ENCODE data around the gene CTXND1. TPM values are rescaled to one million over a fixed set of nuclear protein-coding genes. Genes with fewer than 3 reads are reported as not detected.

The CTXND1 gene
- total and polyA plus RNA-seq, 2 of the 13 experiments (the other 11 are each of a cell fraction or from before 2014, with no cell fraction given) = 1.2 to 2.1 TPM

DNA sequence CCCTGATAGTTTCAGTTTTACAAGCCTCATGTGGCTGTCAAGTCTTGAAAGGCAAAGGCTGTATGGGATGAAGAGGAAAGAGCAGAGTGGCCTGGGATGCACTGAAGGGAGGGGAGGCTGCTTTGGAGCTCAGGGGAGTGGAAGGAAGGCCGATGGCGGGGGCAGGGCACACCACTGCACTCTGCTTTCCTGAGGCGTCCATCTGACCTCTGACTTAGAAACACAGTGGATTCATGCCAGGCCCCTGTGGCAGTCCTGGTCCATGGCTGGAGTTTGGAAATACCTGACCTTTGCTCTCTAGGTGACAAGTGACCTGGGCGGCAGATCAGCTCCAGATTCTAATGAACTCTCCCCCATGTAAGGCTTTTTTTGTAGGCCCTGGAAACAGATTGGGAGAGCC, 80.2 kb downstream of the CTXND1 start (continued):
- TF ChIP-seq FOXP1 (IDR thresholded peaks at IDR 0.05) (no peak), FOXP1 (CRISPR knock-in tag; IDR thresholded peaks at IDR 0.05) (0 out of 2 replicates have a peak, but pooled peaks have one; percentile 7), SOX13 (IDR thresholded peaks at IDR 0.05) (no peak), SOX13 (CRISPR knock-in tag; conservative IDR thresholded peaks at IDR 0.05 in 1 of 2, IDR thresholded peaks at IDR 0.05 in 1 of 2) (peak in 1 of 2 experiments; percentile 54; a peak in 1 of 4 replicates), HOXA3 (CRISPR knock-in tag; IDR thresholded peaks at IDR 0.05) (peak; percentile 83), ZNF296 (CRISPR knock-in tag; conservative IDR thresholded peaks at IDR 0.05) (no peak), MIXL1 (CRISPR knock-in tag; IDR thresholded peaks at IDR 0.05) (0 out of 2 replicates have a peak, but pooled peaks have one; percentile 26), ZNF33B (CRISPR knock-in tag; IDR thresholded peaks at IDR 0.05) (no peak), PHF5A (CRISPR knock-in tag; IDR thresholded peaks at IDR 0.05; ENCODE audit: low read depth, unreplicated experiment) (peak; percentile 61), GATAD1 (CRISPR knock-in tag; IDR thresholded peaks at IDR 0.05) (peak; percentile 58), ZSCAN21 (CRISPR knock-in tag; IDR thresholded peaks at IDR 0.05; ENCODE audit: borderline replicate concordance) (peak; percentile 47; the same call in 1 of the 2 replicates), SMAD9 (CRISPR knock-in tag; IDR thresholded peaks at IDR 0.05) (no peak), EP300 (IDR thresholded peaks at IDR 0.05; ENCODE audit: low read depth in 2 of 2, low read length in 2 of 2) (peak in 1 of 2 experiments; percentile 69; a peak in 2 of 4 replicates), EP300 (CRISPR knock-in tag; IDR thresholded peaks at IDR 0.05; ENCODE audit: borderline replicate concordance) (peak; percentile 22; the same call in 1 of the 2 replicates), ZNF644 (CRISPR knock-in tag; IDR thresholded peaks at IDR 0.05; ENCODE audit: low read depth) (peak; percentile 61; the same call in 1 of the 2 replicates), HOXA5 (CRISPR knock-in tag; IDR thresholded peaks at IDR 0.05) (0 out of 2 replicates have a peak, but pooled peaks have one; percentile 34), SIN3A (IDR thresholded peaks at IDR 0.05; ENCODE audit: borderline replicate concordance, low read depth, low read length) (peak; percentile 62; the same call in 1 of the 2 replicates), SP5 (CRISPR knock-in tag; IDR thresholded peaks at IDR 0.05; ENCODE audit: borderline replicate concordance, low read depth) (peak; percentile 49; the same call in 1 of the 2 replicates), GABPB1 (CRISPR knock-in tag; IDR thresholded peaks at IDR 0.05) (peak; percentile 39; the same call in 1 of the 2 replicates), ZNF879 (CRISPR knock-in tag; IDR thresholded peaks at IDR 0.05) (no peak), CHD2 (IDR thresholded peaks at IDR 0.05; ENCODE audit: low read depth, low read length) (no peak), MTF1 (CRISPR knock-in tag; IDR thresholded peaks at IDR 0.05) (no peak), PITX1 (CRISPR knock-in tag; IDR thresholded peaks at IDR 0.05) (peak; percentile 50; the same call in 1 of the 2 replicates)
- TF ChIP-seq, protein P1, sequence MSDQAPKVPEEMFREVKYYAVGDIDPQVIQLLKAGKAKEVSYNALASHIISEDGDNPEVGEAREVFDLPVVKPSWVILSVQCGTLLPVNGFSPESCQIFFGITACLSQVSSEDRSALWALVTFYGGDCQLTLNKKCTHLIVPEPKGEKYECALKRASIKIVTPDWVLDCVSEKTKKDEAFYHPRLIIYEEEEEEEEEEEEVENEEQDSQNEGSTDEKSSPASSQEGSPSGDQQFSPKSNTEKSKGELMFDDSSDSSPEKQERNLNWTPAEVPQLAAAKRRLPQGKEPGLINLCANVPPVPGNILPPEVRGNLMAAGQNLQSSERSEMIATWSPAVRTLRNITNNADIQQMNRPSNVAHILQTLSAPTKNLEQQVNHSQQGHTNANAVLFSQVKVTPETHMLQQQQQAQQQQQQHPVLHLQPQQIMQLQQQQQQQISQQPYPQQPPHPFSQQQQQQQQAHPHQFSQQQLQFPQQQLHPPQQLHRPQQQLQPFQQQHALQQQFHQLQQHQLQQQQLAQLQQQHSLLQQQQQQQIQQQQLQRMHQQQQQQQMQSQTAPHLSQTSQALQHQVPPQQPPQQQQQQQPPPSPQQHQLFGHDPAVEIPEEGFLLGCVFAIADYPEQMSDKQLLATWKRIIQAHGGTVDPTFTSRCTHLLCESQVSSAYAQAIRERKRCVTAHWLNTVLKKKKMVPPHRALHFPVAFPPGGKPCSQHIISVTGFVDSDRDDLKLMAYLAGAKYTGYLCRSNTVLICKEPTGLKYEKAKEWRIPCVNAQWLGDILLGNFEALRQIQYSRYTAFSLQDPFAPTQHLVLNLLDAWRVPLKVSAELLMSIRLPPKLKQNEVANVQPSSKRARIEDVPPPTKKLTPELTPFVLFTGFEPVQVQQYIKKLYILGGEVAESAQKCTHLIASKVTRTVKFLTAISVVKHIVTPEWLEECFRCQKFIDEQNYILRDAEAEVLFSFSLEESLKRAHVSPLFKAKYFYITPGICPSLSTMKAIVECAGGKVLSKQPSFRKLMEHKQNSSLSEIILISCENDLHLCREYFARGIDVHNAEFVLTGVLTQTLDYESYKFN (CRISPR knock-in tag; conservative IDR thresholded peaks at IDR 0.05) = peak; percentile 89
- TF ChIP-seq, protein P2, sequence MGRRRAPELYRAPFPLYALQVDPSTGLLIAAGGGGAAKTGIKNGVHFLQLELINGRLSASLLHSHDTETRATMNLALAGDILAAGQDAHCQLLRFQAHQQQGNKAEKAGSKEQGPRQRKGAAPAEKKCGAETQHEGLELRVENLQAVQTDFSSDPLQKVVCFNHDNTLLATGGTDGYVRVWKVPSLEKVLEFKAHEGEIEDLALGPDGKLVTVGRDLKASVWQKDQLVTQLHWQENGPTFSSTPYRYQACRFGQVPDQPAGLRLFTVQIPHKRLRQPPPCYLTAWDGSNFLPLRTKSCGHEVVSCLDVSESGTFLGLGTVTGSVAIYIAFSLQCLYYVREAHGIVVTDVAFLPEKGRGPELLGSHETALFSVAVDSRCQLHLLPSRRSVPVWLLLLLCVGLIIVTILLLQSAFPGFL (CRISPR knock-in tag; IDR thresholded peaks at IDR 0.05) = no peak
- TF ChIP-seq, protein P3, sequence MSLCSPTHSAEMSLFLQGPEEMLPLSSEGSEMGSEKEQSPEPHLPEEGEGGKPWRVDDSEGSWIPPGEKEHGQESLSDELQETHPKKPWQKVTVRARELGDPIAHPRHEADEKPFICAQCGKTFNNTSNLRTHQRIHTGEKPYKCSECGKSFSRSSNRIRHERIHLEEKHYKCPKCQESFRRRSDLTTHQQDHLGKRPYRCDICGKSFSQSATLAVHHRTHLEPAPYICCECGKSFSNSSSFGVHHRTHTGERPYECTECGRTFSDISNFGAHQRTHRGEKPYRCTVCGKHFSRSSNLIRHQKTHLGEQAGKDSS (CRISPR knock-in tag; IDR thresholded peaks at IDR 0.05; ENCODE audit: borderline replicate concordance, low read depth) = peak; percentile 62; the same call in 1 of the 2 replicates

Measured in HepG2 (cell line).